Activated CD8-positive, alpha-beta T cell treated with anti-CD3 and anti-CD28 coated beads for 36 hours (primary cell): ENCODE results near the gene PARP16. TPM values are rescaled to one million over a fixed set of nuclear protein-coding genes. Genes with fewer than 3 reads are reported as not detected.

Experiments
- ATAC-seq: fragments of 200-7000 bp; cut with Tn5 transposase; one replicate; pipeline ENCODE4 v1.10.0; 2021; ENCODE audit warnings: mild to moderate bottlenecking, moderate library complexity
- CTCF ChIA-PET: fragments of 350-600 bp; sonication (Branson Sonifier 250); formaldehyde crosslinking; loops from one replicate; lab custom pipeline; 2021; ENCODE audit warnings: antibody characterized with exemption; lab: Charles Lee
- POLR2A ChIA-PET: fragments of 350-600 bp; sonication (Branson Sonifier 250); formaldehyde crosslinking; loops from one replicate; lab custom pipeline; 2021; ENCODE audit warnings: antibody characterized with exemption; lab: Charles Lee
- DNase-seq: peaks from one replicate; pipeline ENCODE4 v3.0.0-alpha.2; 2020
- H3K27ac Mint-ChIP-seq: one replicate; pipeline ENCODE4 v1.8.0; 2021; ENCODE audit warnings: mild to moderate bottlenecking, mixed read lengths
- H3K27me3 Mint-ChIP-seq: one replicate; pipeline ENCODE4 v1.8.0; 2021; ENCODE audit warnings: mixed read lengths
- H3K36me3 Mint-ChIP-seq: one replicate; pipeline ENCODE4 v1.8.0; 2021; ENCODE audit warnings: low read depth, mixed read lengths
- H3K4me1 Mint-ChIP-seq: one replicate; pipeline ENCODE4 v1.8.0; 2021; ENCODE audit warnings: low read depth, mixed read lengths
- H3K4me3 Mint-ChIP-seq: one replicate; pipeline ENCODE4 v1.8.0; 2021; ENCODE audit warnings: mild to moderate bottlenecking, moderate library complexity, mixed read lengths
- H3K9me3 Mint-ChIP-seq: one replicate; pipeline ENCODE4 v1.8.0; 2021; ENCODE audit warnings: mixed read lengths
- CTCF ChIP-seq: fragments of 200-600 bp; IDR thresholded peaks from one replicate; pipeline ENCODE4 v1.8.0; 2022; ENCODE audit warnings: antibody characterized with exemption, mild to moderate bottlenecking
- intact Hi-C: fragments of 100-400 bp; cut with micrococcal nuclease; formaldehyde crosslinking; loops from one replicate; pipeline ENCODE4 v1.10.0; 2022
- total RNA-seq, 2 experiments: library from RNA; stranded (reverse); gene quantifications; one replicate each; pipeline ENCODE4 v1.2.3, GENCODE V29; 2021

The PARP16 gene
- total RNA-seq, 2 experiments from 2014 or later: 17.9 to 20.5 TPM

GRCh38 chr15:65305776-65306175, 19.1 kb upstream of the PARP16 start:
- no peaks in the 10 kb centered on the region for H3K9me3 Mint-ChIP-seq
- no peaks in the 10 kb centered on the region for H3K27me3 Mint-ChIP-seq
- peak overlapping the region; percentile 25 for H3K27ac Mint-ChIP-seq
- POLR2A ChIA-PET: interaction anchor here (1.4 to 3.1 kb wide), 10 partner anchors 8 to 252 kb away, joined by 3 to 80 read pairs (median 12); partner anchors contain the start of genes CLPX, PARP16 and RNU5A-1
- intact Hi-C loops: no loop called here
- no peak for TF ChIP-seq CTCF
- no peak overlapping the region for H3K4me3 Mint-ChIP-seq
- peaks cover 14% of the 10 kb centered on the region for H3K4me1 Mint-ChIP-seq
- no peak for ATAC-seq
- CTCF ChIA-PET: interaction anchor here (1.1 to 2.7 kb wide), 5 partner anchors 14 to 121 kb away, joined by 3 to 11 read pairs (median 4); partner anchors contain the start of genes CLPX and PARP16
- no peak for DNase-seq
- no peaks in the 10 kb centered on the region for H3K36me3 Mint-ChIP-seq

GRCh38 chr15:65305150-65305758, 18.6 kb upstream of the PARP16 start:
- Mint-ChIP-seq H3K36me3 (no peaks in the 10 kb centered on the region), H3K9me3 (no peaks in the 10 kb centered on the region), H3K4me3 (peak overlapping the region; percentile 93), H3K4me1 (peaks cover 19% of the 10 kb centered on the region), H3K27me3 (no peaks in the 10 kb centered on the region), H3K27ac (peak overlapping the region; percentile 98)
- ChIA-PET CTCF (interaction anchor here (0.7 to 2.7 kb wide), 7 partner anchors 10 to 120 kb away, joined by 3 to 11 read pairs (median 7); partner anchors contain the start of genes CLPX and PARP16), POLR2A (interaction anchor here (0.6 to 3.1 kb wide), 60 partner anchors 9 to 1199 kb away, joined by 3 to 80 read pairs (median 4); partner anchors contain the start of genes CILP, CLPX, DENND4A and DIS3L)
- intact Hi-C loops: no loop called here
- no peak for DNase-seq
- TF ChIP-seq CTCF: no peak
- ATAC-seq: no peak

GRCh38 chr15:65304381-65305149, 17.9 kb upstream of the PARP16 start, which contains the start of gene RNU5B-1:
Gene RNU5B-1 (plus strand): TSS chr15:65304677.
- peak; percentile 95 for TF ChIP-seq CTCF
- H3K4me1 Mint-ChIP-seq: peaks cover 26% of the 10 kb centered on the region
- ChIA-PET POLR2A (interaction anchor here (0.6 to 3.1 kb wide), 66 partner anchors 8 to 1200 kb away, joined by 3 to 80 read pairs (median 4); partner anchors contain the start of genes CILP, CLPX, DENND4A and DIS3L), CTCF (interaction anchor here (0.7 to 2.7 kb wide), 6 partner anchors 9 to 120 kb away, joined by 3 to 11 read pairs (median 8); partner anchors contain the start of genes CLPX and PARP16)
- ATAC-seq (peak; percentile 74), DNase-seq (peak; percentile 89)
- H3K27ac Mint-ChIP-seq: peak within 1 kb of the TSS; percentile 98
- H3K4me3 Mint-ChIP-seq: peak within 1 kb of the TSS; percentile 93
- no peaks in the 10 kb centered on the region for H3K36me3 Mint-ChIP-seq
- intact Hi-C loops: loop anchor here (1.0 kb wide), 1 partner anchor 8 kb away; the partner anchor contains the start of gene RNU5A-1
- no peaks in the 10 kb centered on the region for H3K27me3 Mint-ChIP-seq
- H3K9me3 Mint-ChIP-seq: no peaks in the 10 kb centered on the region

- Mint-ChIP-seq H3K27ac (peak overlapping the region; percentile 98), H3K36me3 (no peaks in the 10 kb centered on the region), H3K27me3 (no peaks in the 10 kb centered on the region), H3K9me3 (no peaks in the 10 kb centered on the region), H3K4me1 (peaks cover 28% of the 10 kb centered on the region), H3K4me3 (peak overlapping the region; percentile 93)
- ChIA-PET CTCF (interaction anchor here (0.6 to 2.7 kb wide), 4 partner anchors 9 to 132 kb away, joined by 3 to 11 read pairs (median 7); partner anchors contain the start of gene CLPX), POLR2A (interaction anchor here (0.6 to 3.1 kb wide), 43 partner anchors 7 to 989 kb away, joined by 3 to 80 read pairs (median 5); partner anchors contain the start of genes CLPX, DIS3L, PARP16 and PDCD7)
- ATAC-seq (peak; percentile 0), DNase-seq (peak; percentile 28)
- intact Hi-C loops: loop anchor here (1.0 kb wide), 1 partner anchor 8 kb away; the partner anchor contains the start of gene RNU5A-1
- no peak for TF ChIP-seq CTCF
Observed at GRCh38 chr15:65303687-65304380, 17.2 kb upstream of the PARP16 start.
